IMR-90 (cell line): ENCODE results near the gene TMEM117.
A peak's percentile ranks its signal among the peaks of the same experiment; 100 is the strongest.

Source experiments
- BHLHE40 ChIP-seq: fragments of 150-350 bp; IDR thresholded peaks from 2 replicates; pipeline ENCODE4 v1.6.1; 2016; ENCODE audit warnings: mild to moderate bottlenecking, low read depth, low read length
- CEBPB ChIP-seq: IDR thresholded peaks from 2 replicates; pipeline ENCODE4 v1.6.1; 2012; ENCODE audit warnings: low read depth, low read length, improper control_type of control experiment
- POLR2A ChIP-seq: IDR thresholded peaks from 2 replicates; pipeline ENCODE4 v1.6.1; 2012; ENCODE audit warnings: mild to moderate bottlenecking, low read depth, low read length
- RAD21 ChIP-seq: IDR thresholded peaks from 2 replicates; pipeline ENCODE4 v1.6.1; 2012; ENCODE audit warnings: low read length, improper control_type of control experiment
- TF ChIP-seq, protein P1 (sequence below): conservative IDR thresholded peaks from 2 replicates; pipeline ENCODE4 v1.5.1; 2012; ENCODE audit warnings: mild to moderate bottlenecking, low read depth, low read length, improper control_type of control experiment

DNA sequence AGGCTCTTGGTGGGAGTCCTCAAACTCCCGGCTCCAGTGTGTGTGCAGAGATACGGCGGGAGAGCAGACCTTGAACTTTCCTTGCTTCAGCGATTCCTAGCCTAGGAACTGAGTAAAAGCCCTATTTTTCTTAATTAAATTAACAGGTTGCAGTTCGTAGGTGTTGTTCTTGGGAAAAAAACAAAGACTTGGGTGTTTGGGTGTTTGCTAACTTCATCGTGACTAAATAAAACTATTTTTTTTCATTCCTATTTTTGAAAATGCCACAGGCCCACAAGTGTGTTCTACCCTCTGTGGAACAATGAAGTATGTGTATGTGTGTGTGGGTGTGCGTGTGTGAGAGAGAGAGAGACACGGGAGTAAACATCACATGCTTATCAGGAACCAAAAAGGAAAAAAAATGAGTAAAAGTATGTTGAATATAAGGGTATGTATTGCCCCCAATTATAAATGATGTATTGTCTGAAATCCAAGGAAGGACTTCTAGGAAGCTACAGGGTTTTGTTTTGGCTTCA is 651 bp downstream of the TMEM117 start:
- no peak for TF ChIP-seq POLR2A
- TF ChIP-seq, protein P1, sequence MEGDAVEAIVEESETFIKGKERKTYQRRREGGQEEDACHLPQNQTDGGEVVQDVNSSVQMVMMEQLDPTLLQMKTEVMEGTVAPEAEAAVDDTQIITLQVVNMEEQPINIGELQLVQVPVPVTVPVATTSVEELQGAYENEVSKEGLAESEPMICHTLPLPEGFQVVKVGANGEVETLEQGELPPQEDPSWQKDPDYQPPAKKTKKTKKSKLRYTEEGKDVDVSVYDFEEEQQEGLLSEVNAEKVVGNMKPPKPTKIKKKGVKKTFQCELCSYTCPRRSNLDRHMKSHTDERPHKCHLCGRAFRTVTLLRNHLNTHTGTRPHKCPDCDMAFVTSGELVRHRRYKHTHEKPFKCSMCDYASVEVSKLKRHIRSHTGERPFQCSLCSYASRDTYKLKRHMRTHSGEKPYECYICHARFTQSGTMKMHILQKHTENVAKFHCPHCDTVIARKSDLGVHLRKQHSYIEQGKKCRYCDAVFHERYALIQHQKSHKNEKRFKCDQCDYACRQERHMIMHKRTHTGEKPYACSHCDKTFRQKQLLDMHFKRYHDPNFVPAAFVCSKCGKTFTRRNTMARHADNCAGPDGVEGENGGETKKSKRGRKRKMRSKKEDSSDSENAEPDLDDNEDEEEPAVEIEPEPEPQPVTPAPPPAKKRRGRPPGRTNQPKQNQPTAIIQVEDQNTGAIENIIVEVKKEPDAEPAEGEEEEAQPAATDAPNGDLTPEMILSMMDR, result no peak
- no peak for TF ChIP-seq RAD21
- no peak for TF ChIP-seq CEBPB
- peak; percentile 74 for TF ChIP-seq BHLHE40
